Measurements from ENCODE around the gene OR5W2. TPM values are rescaled to one million over a fixed set of nuclear protein-coding genes. Genes with fewer than 3 reads are reported as not detected.
A peak's percentile ranks its signal among the peaks of the same experiment; 100 is the strongest.
"Not testable (repeated sequence)": the region's sequence is repeated elsewhere in the genome, so short reads cannot be mapped to it uniquely, and the experiment has no call there.

Gene OR5W2
- not detected in 2 replicates for polyA plus RNA-seq (2014; cell fraction: cytosol; rRNA removed)
- not detected in 2 replicates for polyA plus RNA-seq (2014; cell fraction: nucleus; rRNA removed)

DNA sequence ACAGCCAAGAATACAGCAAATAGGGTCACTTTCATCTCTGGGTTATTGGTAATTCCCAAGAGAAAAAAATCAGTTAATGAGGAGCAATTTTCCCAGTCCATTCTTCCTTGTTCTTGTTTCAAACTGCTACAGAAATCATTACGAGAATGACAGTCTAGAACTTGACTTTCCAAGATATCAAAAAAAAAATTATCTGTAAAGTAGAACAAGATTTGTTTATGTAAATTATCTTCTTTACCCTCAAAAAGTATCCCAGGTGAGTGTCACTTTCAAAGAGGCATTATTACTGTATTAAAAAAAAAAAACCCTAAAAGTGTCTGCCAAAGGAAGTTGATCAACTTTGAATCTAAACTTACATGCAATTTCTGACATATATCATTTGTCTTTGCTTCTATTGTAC, at the start of gene OR5W2:
OR5W2 (minus strand) TSS at position 101 of the 400 bp plus-strand sequence; CDS start at position 101, 0 bp downstream.
- no peak for DNase-seq (ENCODE audit: low spot score)

- no peak for DNase-seq (ENCODE audit: low spot score)
Measured at GRCh38 chr11:55956521-55956920, 42.1 kb upstream of the OR5W2 start.

- DNase-seq (ENCODE audit: low spot score): no peak
Measured at GRCh38 chr11:55949330-55949729, 34.9 kb upstream of the OR5W2 start.

- DNase-seq (ENCODE audit: low spot score): peak; percentile 43
Measured at GRCh38 chr11:55942785-55943392, 28.5 kb upstream of the OR5W2 start.

GRCh38 chr11:55936300-55936699, 21.9 kb upstream of the OR5W2 start, which contains the start of gene OR5I1:
OR5I1 (minus strand) TSS chr11:55936400; CDS start chr11:55936400, 0 bp downstream.
- no peak for DNase-seq (ENCODE audit: low spot score)

GRCh38 chr11:55920537-55920936, 6.2 kb upstream of the OR5W2 start:
- no peak for DNase-seq (ENCODE audit: low spot score)

DNA sequence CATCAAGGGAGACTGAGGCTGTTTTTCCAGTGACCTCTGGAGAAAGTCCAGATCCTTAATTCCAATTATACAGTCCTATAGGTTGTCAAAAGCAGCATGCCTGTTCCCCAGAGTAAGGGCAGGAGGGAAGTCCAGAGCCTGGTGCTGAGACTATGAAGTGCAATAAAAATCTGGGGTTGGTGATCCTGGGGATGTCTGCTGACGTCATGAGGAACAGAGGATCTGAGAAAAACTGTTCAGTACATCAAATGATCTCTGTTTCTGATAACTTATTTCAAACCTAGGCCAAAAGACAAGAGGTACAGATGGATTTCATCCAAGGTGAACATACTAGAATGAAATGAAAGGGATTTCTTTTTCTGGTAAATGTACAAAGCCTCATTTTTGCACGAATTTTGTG, 12.1 kb downstream of the OR5W2 start:
- no peak for DNase-seq (ENCODE audit: low spot score)

DNA sequence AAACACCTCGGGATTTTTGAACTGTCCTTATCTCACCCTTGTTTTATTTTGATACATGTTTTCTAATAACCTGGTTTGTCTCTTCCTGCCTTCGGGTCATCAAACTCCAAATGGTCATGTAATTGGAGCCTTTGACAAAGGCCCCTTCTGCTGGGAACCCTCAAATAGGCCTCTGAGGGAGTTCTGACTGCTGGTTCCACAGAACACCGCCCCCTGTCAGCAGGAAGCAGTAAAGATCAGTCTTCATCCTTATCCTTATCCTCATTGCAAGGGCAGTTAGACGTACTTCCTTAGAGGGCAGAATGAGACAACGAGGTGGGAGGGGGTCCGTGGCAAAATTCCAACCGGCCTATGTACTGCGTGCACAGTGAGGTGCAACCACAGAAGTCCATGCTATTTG, 19.2 kb downstream of the OR5W2 start:
- DNase-seq (ENCODE audit: low spot score): no peak

DNA sequence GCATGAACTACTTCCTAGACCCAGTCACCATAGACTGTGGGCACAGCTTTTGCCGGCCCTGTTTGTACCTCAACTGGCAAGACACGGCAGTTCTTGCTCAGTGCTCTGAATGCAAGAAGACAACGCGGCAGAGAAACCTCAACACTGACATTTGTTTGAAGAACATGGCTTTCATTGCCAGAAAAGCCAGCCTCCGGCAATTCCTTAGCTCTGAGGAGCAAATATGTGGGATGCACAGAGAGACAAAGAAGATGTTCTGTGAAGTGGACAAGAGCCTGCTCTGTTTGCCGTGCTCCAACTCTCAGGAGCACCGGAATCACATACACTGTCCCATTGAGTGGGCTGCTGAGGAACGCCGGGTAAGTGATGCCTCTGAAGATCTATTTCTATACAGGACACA, 28.9 kb downstream of the OR5W2 start:
- not testable (repeated sequence) for DNase-seq (ENCODE audit: low spot score)

DNA sequence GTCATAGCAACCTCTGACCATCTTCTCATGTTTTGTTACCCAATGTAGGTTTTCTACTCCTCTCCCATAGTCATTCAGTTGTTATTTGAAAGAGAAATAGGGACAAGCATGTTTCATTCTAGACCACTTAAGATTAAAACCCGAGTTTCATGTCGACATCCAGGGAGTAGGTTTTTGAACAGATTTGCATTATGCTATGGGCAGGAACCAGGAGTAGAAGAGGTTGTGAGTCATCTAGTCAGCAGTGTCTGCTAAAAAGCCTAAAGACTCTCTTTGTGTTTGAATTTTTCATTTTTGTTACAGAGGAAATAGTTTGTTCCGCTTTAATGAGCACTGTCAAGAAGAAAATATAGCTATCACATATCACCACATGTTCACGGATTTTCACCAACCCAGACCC, 29.4 kb downstream of the OR5W2 start:
- not testable (repeated sequence) for DNase-seq (ENCODE audit: low spot score)

DNA sequence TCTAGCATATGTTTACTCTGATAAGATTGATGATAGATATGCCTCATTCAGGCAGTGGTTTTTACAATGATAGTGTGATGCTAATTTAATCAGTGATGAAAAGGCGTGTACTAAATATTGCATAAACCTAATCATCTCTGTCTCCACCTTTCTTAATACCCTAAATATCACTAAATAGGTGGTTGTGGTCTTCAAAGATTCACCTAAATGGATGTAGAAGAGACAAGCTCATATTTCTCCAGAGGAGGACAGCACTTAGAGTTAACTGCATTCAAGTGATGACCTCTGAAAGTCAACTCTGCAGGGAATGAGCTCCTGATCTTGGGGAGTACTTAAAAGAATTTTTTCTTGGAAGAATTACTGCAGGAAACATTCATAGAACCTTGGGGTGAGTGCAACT, 31.4 kb downstream of the OR5W2 start, which contains the start of gene TRIM51:
TRIM51 (plus strand) TSS at position 301 of the 400 bp plus-strand sequence. CDS start 2,132 bp downstream, outside the sequence.
- not testable (repeated sequence) for DNase-seq (ENCODE audit: low spot score)

DNA sequence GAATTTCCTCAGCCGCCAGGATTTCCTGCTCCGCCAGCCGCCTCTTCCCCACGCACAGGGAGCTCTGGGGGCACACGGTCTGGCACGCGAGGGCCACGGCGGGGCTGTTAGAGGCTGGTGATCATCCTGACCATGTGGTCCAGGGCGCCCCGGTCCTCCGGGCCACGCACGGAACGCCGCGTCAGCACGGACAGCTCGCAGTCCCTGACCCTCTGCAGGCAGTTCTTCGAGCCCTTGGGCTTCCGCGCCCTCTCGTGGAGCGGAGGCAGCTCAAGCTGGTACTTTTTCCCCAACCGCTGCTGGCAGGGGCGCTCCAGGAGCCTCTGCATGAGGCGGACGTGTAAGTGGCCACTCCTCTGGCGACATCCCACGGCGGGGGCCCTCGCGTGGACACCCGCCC, 41.2 kb downstream of the OR5W2 start:
- DNase-seq (ENCODE audit: low spot score): peak; percentile 66

DNA sequence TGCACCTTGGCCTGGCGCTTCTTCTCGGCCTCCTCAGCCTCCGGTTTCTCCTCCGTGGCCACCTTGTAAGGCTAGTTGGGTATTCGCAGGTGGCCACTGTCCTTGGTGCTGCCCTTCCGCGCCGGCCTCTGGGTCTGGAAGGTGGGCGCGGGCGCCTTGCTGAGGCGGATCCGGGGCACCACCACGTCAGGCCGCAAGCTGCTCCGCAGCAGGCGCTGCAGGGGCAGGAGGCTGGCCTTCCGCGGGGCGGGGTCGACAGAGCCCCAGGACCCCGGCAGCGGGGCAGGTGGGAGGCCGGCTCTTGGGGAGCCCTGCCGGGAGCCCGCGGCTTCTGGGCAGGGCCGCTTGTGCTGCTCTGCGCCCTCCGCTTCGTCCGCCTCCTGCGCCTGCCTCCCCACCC, 41.7 kb downstream of the OR5W2 start:
- DNase-seq (ENCODE audit: low spot score): peak; percentile 39

DNA sequence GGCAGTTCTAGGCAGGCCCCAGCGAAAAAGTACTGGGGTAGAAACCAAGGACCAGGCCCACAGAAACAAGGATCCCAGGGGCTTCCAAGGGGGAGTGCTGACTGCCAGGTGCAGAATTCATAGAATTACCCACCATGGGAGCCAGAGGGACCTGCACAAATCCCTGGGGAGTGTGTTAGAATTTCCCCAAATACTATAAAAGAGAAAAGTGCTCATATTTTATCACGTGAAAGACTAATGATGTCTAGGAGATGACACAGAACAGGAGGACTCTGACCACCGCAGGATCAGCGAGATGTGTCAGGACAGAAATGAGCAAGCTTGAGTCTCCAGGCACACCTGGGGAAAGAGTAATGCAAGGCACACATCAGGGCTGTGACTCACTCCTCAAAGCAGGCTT, 47.0 kb downstream of the OR5W2 start:
- not testable (repeated sequence) for DNase-seq (ENCODE audit: low spot score)

Small RNA genes lying within 50 kb of the gene (small RNA-seq; reads per million reads assigned to genes)
- 0 reads per million in 2 experiments for gene AC036111.3
